H1 (cell line): ENCODE measurements around the gene MACF1. TPM values are rescaled to one million over a fixed set of nuclear protein-coding genes. Genes with fewer than 3 reads are reported as not detected.
"Not testable (repeated sequence)": the region's sequence is repeated elsewhere in the genome, so short reads cannot be mapped to it uniquely, and the experiment has no call there.

Experiments
- CTCF ChIA-PET: fragments of 300-600 bp; sonication (Branson Sonifier 250); formaldehyde crosslinking; loops from one replicate; lab custom pipeline; 2021; ENCODE audit not compliant: partially characterized antibody; lab: Charles Lee
- POLR2A ChIA-PET: fragments of 300-600 bp; sonication (Branson Sonifier 250); formaldehyde crosslinking; loops from one replicate; lab custom pipeline; 2021; ENCODE audit warnings: inconsistent platforms; ENCODE audit not compliant: partially characterized antibody; lab: Charles Lee
- DNase-seq, 2 experiments: peaks; one replicate each; pipeline versions ENCODE4 v3.0.0 to v3.0.0-alpha.2; 2010 to 2022; ENCODE audit warnings: low spot score in 2 of 2, low read depth in 1 of 2, mixed read lengths in 1 of 2
- FAIRE-seq: peaks from 2 replicates; lab custom pipeline; 2011; peaks lifted over from hg19 to GRCh38; lab: Jason Lieb, UNC
- H2AFZ ChIP-seq: 2 replicates; pipeline ENCODE4 v1.8.1; 2012; ENCODE audit warnings: low read length, inconsistent platforms
- H2AK5ac ChIP-seq: 2 replicates; pipeline ENCODE4 v1.6.1; 2013; ENCODE audit warnings: low read depth, low read length
- H2BK120ac ChIP-seq: replicated peaks from 2 replicates; pipeline ENCODE3; 2013; ENCODE audit warnings: low read depth, low read length, inconsistent platforms
- H2BK12ac ChIP-seq: 2 replicates; pipeline ENCODE4 v1.6.1; 2013; ENCODE audit warnings: low read depth, low read length
- H2BK15ac ChIP-seq: 2 replicates; pipeline ENCODE4 v1.6.1; 2013; ENCODE audit warnings: low read length
- H2BK20ac ChIP-seq: 2 replicates; pipeline ENCODE4 v1.6.1; 2013; ENCODE audit warnings: low read length
- H2BK5ac ChIP-seq: 2 replicates; pipeline ENCODE4 v1.6.1; 2013; ENCODE audit warnings: low read depth, low read length
- H3K14ac ChIP-seq: 2 replicates; pipeline ENCODE4 v1.6.1; 2013; ENCODE audit warnings: inconsistent platforms; ENCODE audit not compliant: insufficient read length
- H3K18ac ChIP-seq: 2 replicates; pipeline ENCODE4 v1.6.1; 2013; ENCODE audit warnings: low read length; ENCODE audit errors: extremely low read depth
- H3K23ac ChIP-seq: 2 replicates; pipeline ENCODE4 v1.6.1; 2013; ENCODE audit warnings: inconsistent platforms; ENCODE audit not compliant: insufficient read length
- H3K23me2 ChIP-seq: 2 replicates; pipeline ENCODE4 v1.6.1; 2013; ENCODE audit warnings: low read depth, low read length
- H3K27ac ChIP-seq: 2 replicates; pipeline ENCODE4 v1.6.1; 2011; ENCODE audit warnings: low read depth, low read length, inconsistent platforms
- H3K27me3 ChIP-seq, 4 experiments: replicated peaks in 1 of 4; 1 replicate in 1 of 4; 2 replicates in 3 of 4; pipeline versions ENCODE4 v1.6.1 to v1.8.1; 2011 to 2013; ENCODE audit warnings: low read length in 3 of 4, mild to moderate bottlenecking in 3 of 4, inconsistent platforms in 2 of 4, mixed read lengths in 2 of 4, moderate library complexity in 1 of 4; ENCODE audit not compliant: control insufficient read depth in 3 of 4, insufficient read depth in 3 of 4; ENCODE audit errors: extremely low read depth in 1 of 4
- H3K36me3 ChIP-seq, 4 experiments: 2 replicates each; pipeline versions ENCODE4 v1.6.1 to v1.8.1; 2011 to 2013; ENCODE audit warnings: mild to moderate bottlenecking in 4 of 4, low read length in 3 of 4, moderate library complexity in 2 of 4, control low read depth in 1 of 4, inconsistent platforms in 1 of 4; ENCODE audit not compliant: insufficient read depth in 4 of 4, control insufficient read depth in 2 of 4
- H3K4ac ChIP-seq: replicated peaks from 2 replicates; pipeline ENCODE3; 2013; ENCODE audit warnings: low read length, low read depth, mixed read lengths, inconsistent platforms; ENCODE audit not compliant: insufficient read length
- H3K4me1 ChIP-seq, 4 experiments: replicated peaks in 1 of 4; 1 replicate in 1 of 4; 2 replicates in 3 of 4; pipeline versions ENCODE4 v1.6.1 to v1.8.1; 2011 to 2013; ENCODE audit warnings: low read length in 3 of 4, inconsistent platforms in 2 of 4, mixed read lengths in 1 of 4; ENCODE audit not compliant: insufficient read depth in 4 of 4, control insufficient read depth in 3 of 4
- H3K4me2 ChIP-seq, 2 experiments: 2 replicates each; pipeline versions ENCODE4 v1.6.1 to v1.8.1; 2011 to 2013; ENCODE audit warnings: low read depth in 2 of 2, low read length in 2 of 2, control low read depth in 1 of 2, inconsistent platforms in 1 of 2, mild to moderate bottlenecking in 1 of 2; ENCODE audit not compliant: insufficient read depth in 1 of 2
- H3K4me3 ChIP-seq, 4 experiments: fragments of 200-600, 300-600 bp in 1 of 4; sonication (generic), shearing (Covaris generic), sonication (Bioruptor Twin) in 1 of 4; 2 replicates each; pipeline versions ENCODE4 v1.5.1 to v1.8.1; 2011 to 2016; ENCODE audit warnings: low read length in 4 of 4, low read depth in 3 of 4, control low read depth in 2 of 4, inconsistent platforms in 2 of 4, mild to moderate bottlenecking in 2 of 4, mixed read lengths in 1 of 4, moderate library complexity in 1 of 4; ENCODE audit not compliant: insufficient read depth in 2 of 4; ENCODE audit errors: extremely low read depth in 1 of 4
- H3K56ac ChIP-seq: replicated peaks from 2 replicates; pipeline ENCODE3; 2013; ENCODE audit warnings: low read depth, mild to moderate bottlenecking, mixed read lengths, low read length, inconsistent platforms; ENCODE audit not compliant: insufficient read length
- H3K79me1 ChIP-seq: 2 replicates; pipeline ENCODE4 v1.6.1; 2013; ENCODE audit warnings: low read depth, low read length, control low read depth
- H3K79me2 ChIP-seq, 2 experiments: 2 replicates each; pipeline versions ENCODE4 v1.6.1 to v1.8.1; 2012 to 2013; ENCODE audit warnings: low read length in 2 of 2, mild to moderate bottlenecking in 2 of 2, inconsistent platforms in 1 of 2; ENCODE audit not compliant: insufficient read depth in 2 of 2, control insufficient read depth in 1 of 2
- H3K9ac ChIP-seq, 4 experiments: replicated peaks in 1 of 4; 1 replicate in 1 of 4; 2 replicates in 3 of 4; pipeline versions ENCODE4 v1.6.1 to v1.8.1; 2011 to 2013; ENCODE audit warnings: low read depth in 3 of 4, low read length in 3 of 4, control low read depth in 2 of 4, mild to moderate bottlenecking in 2 of 4, moderate library complexity in 2 of 4, inconsistent platforms in 1 of 4; ENCODE audit errors: extremely low read depth in 1 of 4
- H3K9me3 ChIP-seq, 2 experiments: 2 replicates each; pipeline versions ENCODE4 v1.6.1 to v1.8.1; 2012 to 2013; ENCODE audit warnings: mild to moderate bottlenecking in 2 of 2, moderate library complexity in 2 of 2, control low read depth in 1 of 2, inconsistent platforms in 1 of 2, low read depth in 1 of 2, low read length in 1 of 2, mixed read lengths in 1 of 2; ENCODE audit not compliant: insufficient read depth in 2 of 2
- H4K20me1 ChIP-seq, 2 experiments: replicated peaks in 1 of 2; 2 replicates each; pipeline versions ENCODE3 to v1.8.1; 2011 to 2013; ENCODE audit warnings: inconsistent platforms in 2 of 2, low read length in 2 of 2, mild to moderate bottlenecking in 1 of 2; ENCODE audit not compliant: insufficient read depth in 2 of 2, control insufficient read depth in 1 of 2
- H4K5ac ChIP-seq: 2 replicates; pipeline ENCODE4 v1.6.1; 2013; ENCODE audit warnings: low read length, low read depth, mixed read lengths, inconsistent platforms; ENCODE audit not compliant: insufficient read length
- H4K8ac ChIP-seq: 2 replicates; pipeline ENCODE4 v1.8.0; 2013; ENCODE audit warnings: mild to moderate bottlenecking, moderate library complexity, low read length, inconsistent platforms; ENCODE audit not compliant: insufficient read depth; ENCODE audit errors: extremely low read depth
- H4K91ac ChIP-seq: replicated peaks from 2 replicates; pipeline ENCODE3; 2013; ENCODE audit warnings: low read length, mixed read lengths, inconsistent platforms; ENCODE audit not compliant: insufficient read length
- WGBS, 2 experiments: shearing (Covaris generic) in 1 of 2; methylation state at CpG; one replicate each; pipeline versions ENCODE4 v1.1.6 to v1.1.7; 2013 to 2015; ENCODE audit warnings: low lambda C conversion rate in 2 of 2, mixed read lengths in 2 of 2, inconsistent platforms in 1 of 2, low coverage in 1 of 2, missing lambda C conversion rate in 1 of 2; ENCODE audit not compliant: insufficient replicate concordance in 2 of 2, insufficient coverage in 1 of 2, insufficient read length in 1 of 2; ENCODE audit errors: extremely low coverage in 1 of 2, missing lambda C conversion rate in 1 of 2; 5-methylcytosine and 5-hydroxymethylcytosine counted together
- polyA plus RNA-seq, 7 experiments: library from polyadenylated mRNA; depleted of rRNA in 3 of 7; stranded (reverse) in 5 of 7; unstranded in 2 of 7; fragments of >200 nt in 5 of 7; fragments of 200-250 nt in 2 of 7; gene quantifications; 1 replicate in 5 of 7; 2 replicates in 1 of 7; 4 replicates in 1 of 7; pipeline versions ENCODE4 v1.2.1 to v1.2.3, GENCODE V29; 2011 to 2013; ENCODE audit warnings: missing spikeins in 2 of 7, mixed read lengths in 2 of 7
- total RNA-seq: library from RNA; stranded (reverse); fragmentation: NEBNext Ultra II Directional; extraction: Animal tissue kit (Norgen Biotek cat#: 25700); gene quantifications from 2 replicates; pipeline ENCODE4 v1.2.1, GENCODE V29; 2021

Gene MACF1
- total and polyA plus RNA-seq, 2 of the 8 experiments (the other 6 are each of a cell fraction or from before 2014, with no cell fraction given): 59.8 to 285 TPM

DNA sequence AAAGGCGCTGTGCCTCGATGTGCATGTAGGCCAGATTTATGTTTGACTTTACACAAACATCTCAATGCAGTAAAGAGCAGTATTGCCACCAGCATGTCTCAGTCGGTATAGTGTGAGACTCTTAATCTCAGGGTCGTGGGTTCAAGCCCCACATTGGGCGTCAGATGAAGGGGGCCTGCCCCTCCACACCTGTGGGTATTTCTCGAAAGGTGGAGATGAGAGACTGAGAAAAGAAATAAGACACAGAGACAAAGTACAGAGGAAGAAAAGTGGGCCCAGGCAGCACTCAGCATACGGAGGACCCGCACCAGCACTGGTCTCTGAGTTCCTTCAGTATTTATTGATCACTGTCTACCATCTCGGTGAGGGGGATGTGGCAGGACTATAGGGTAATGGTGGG lies 299.9 kb downstream of the MACF1 start:
- H3K23me2 ChIP-seq, H2BK15ac ChIP-seq, H2AK5ac ChIP-seq, H2BK20ac ChIP-seq, H2AFZ ChIP-seq, H3K56ac ChIP-seq, H3K23ac ChIP-seq, H3K18ac ChIP-seq, H2BK120ac ChIP-seq, H3K4ac ChIP-seq, H4K91ac ChIP-seq, H3K4me1 ChIP-seq, H3K4me3 ChIP-seq, DNase-seq, H4K5ac ChIP-seq, H3K27me3 ChIP-seq, H3K9me3 ChIP-seq, H3K27ac ChIP-seq, POLR2A ChIA-PET, H3K36me3 ChIP-seq, H3K14ac ChIP-seq, CTCF ChIA-PET, FAIRE-seq, H3K4me2 ChIP-seq, H4K8ac ChIP-seq, H2BK12ac ChIP-seq, H3K79me1 ChIP-seq, H4K20me1 ChIP-seq, H3K9ac ChIP-seq, H3K79me2 ChIP-seq, H2BK5ac ChIP-seq: not testable (repeated sequence)
- WGBS, 2 experiments: 83% methylated on average over 9 of the region's 9 CpGs; no CpG with 5 or more reads in 1 of the 2 experiments
